HG02588 (cell line): ENCODE results near the gene SLC12A6.
A peak's percentile ranks its signal among the peaks of the same experiment; 100 is the strongest.
"Not testable (repeated sequence)": the region's sequence is repeated elsewhere in the genome, so short reads cannot be mapped to it uniquely, and the experiment has no call there.

Experiments used
- ATAC-seq: cut with Tn5 transposase; IDR thresholded peaks from one replicate; pipeline ENCODE4 v1.9.1; 2021; ENCODE audit warnings: mild to moderate bottlenecking, moderate library complexity; ENCODE audit not compliant: unreplicated experiment

SLC12A6 gene

GRCh38 chr15:34337557-34338306 lies at the start of gene SLC12A6:
Gene SLC12A6 (minus strand): TSS chr15:34337781. CDS start chr15:34336680, 1,101 bp downstream.
- ATAC-seq, result peak; percentile 73

DNA sequence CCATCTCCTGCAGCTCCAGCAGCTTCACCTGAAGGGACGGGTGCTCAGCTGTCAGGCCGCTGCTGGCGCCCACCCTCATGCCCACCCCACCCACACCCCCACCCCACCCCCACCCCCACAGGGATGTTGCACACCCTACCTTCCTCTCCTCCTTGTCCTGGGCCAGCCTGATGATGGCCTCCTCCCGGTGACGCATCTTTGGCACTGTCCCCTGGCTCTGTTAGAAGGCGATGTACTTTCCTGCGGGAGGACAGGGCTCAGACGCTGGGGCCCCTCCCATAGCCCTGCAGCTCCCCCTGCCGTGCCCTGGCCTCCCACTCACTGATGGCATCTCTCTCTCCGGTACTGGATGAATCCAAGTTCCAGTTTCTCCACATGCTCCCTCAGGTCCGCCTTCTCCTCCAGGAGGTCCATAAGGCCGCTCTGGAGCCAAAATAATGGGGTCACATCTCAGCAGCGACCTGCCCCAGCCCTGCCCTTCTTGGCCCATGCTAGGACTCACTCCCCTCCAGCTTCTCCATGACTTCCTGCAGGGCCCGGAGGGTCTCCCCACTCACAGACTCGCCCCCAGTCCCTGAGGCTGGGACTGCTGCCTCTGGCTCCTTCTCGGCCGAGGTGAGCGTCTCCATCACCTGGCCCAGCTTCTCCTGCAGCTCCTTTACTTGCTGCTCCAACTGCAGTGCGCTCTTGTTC lies 44.4 kb upstream of the SLC12A6 start:
- ATAC-seq, result not testable (repeated sequence)

- ATAC-seq, result not testable (repeated sequence)
Measured at GRCh38 chr15:34380491-34380890, 42.9 kb upstream of the SLC12A6 start.

DNA sequence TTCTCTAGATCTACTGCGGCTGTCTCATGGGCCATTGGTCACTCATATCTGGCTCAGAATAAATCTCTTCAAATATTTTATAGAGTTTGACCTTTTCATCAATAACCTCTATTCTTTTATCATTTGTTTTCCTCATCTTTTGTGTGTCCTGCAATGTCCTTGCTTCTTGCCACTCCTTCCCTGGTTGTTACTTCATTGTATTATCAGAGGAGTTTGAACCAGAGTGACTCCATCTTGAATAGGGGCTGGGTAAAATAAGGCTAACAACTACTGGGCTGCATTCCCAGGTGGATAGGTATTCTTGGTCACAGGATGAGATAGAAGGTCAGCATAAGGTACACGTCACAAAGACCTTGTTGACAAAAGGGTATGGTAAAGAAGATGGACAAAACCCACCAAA lies 39.3 kb upstream of the SLC12A6 start:
- no peak for ATAC-seq

- not testable (repeated sequence) for ATAC-seq
Measured at GRCh38 chr15:34375541-34375940, 38.0 kb upstream of the SLC12A6 start.

DNA sequence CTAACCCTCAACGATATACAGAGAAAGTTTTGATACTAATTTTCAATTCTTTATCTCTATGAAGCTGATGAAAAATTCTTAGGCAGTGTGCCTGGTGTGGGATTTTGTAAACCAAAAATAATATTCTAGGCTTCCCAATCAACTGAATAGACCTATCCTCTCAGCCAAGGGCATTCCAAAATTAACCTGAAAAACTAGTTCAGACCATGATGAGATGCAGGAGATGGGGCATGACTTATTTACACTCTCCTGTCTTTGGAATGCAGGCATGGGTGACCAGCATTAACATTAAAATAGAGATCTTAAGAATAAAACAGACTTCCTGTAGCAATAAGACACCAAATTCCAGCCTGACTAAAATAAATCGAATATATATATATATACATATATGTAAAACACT lies 37.2 kb upstream of the SLC12A6 start:
- ATAC-seq, result no peak

DNA sequence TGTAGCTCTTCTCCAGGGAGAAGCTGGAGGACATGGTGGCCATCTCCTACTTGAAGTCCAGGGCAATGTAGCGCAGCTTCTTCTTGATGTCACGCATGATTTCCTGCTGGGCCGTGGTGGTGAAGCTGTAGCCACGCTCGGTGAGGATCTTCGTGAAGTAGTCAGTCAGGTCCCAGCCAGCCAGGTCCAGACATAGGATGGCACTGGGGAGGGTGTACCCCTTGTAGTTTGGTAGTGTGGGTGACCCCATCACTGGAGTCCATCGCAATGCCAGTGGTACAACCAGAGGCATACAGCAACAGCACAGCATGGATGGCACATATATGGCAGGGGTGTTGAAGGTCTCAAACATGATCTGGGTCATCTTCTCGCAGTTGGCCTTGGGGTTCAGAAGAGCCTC lies 36.4 kb upstream of the SLC12A6 start:
- no peak for ATAC-seq

- no peak for ATAC-seq
Measured at GRCh38 chr15:34370643-34371042, 33.1 kb upstream of the SLC12A6 start.

DNA sequence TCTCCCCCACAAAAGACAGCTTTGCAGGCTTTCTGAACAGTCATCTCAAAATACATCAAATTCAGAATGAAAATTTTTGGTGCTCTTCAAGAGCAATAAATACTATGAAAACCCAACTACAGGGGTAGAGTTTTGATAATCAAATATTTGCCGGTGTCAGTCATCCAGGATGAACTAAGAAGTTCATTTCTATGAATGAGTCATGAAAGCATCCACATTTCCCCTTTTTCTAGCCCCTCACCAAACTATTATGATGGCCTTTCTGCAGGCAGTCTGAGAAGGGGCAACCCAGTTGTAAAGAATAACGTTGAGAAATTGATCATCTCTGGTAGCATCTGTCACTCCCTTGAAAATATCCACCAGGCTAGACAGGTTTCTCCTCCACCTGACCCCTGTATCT lies 32.5 kb upstream of the SLC12A6 start:
- ATAC-seq, result no peak

DNA sequence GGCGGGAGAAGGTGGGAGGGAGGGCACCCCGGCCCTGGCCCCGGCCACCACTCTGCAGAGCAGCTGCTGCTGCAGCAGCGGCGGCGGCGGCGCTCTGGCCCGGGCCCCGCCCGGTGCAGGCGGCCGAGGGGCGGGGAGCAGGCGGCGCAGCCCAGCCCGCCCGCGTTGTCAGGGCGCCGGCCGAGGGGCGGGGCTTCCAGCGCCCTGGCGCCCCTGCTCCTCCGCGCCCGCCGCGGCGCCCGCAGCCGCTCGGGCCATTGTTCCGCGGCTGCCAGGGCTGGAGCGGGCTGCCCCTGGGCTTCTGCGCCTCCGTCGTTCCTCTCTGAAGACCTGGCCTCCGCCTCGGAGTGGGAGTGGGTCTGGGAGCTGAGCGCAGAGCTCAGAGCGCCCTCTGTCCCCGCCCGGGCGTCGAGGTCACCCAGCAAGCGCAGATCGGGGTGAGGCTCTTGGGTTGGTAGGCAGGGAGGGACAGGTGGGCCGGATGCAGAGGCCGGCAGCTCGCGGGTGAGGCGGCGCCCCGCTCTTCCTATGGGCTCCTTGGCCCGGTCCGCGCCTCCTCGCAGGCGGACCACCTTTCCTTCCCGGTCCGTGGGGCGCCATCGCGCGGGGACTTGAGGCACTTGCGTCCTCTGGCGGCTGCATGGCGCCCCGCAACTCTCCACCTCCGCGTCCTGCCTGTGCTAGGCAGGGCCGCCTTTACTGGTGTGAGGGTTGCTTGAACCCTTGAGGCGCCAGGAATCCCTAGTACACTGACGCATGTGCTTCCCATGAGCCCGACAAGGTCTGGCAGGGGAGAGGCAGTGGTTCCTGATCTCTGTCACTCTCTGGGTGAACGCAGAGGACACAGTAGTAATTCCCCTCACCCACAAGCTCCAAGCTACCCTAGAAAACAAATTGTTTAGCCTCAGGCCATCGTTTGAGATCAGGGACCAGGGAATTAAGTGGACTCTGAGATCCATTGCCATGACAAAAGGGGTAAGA lies 29.8 kb upstream of the SLC12A6 start, which contains the start of gene LPCAT4:
TSS of gene LPCAT4 (minus strand) at position 96 of the 981 bp plus-strand sequence. CDS start 96 bp downstream, outside the sequence.
- ATAC-seq, result peak; percentile 80

- no peak for ATAC-seq
Measured at GRCh38 chr15:34366271-34367065, 28.9 kb upstream of the SLC12A6 start.

- ATAC-seq, result no peak
Measured at GRCh38 chr15:34365836-34366235, 28.3 kb upstream of the SLC12A6 start.

GRCh38 chr15:34365091-34365825 lies 27.7 kb upstream of the SLC12A6 start:
- no peak for ATAC-seq

DNA sequence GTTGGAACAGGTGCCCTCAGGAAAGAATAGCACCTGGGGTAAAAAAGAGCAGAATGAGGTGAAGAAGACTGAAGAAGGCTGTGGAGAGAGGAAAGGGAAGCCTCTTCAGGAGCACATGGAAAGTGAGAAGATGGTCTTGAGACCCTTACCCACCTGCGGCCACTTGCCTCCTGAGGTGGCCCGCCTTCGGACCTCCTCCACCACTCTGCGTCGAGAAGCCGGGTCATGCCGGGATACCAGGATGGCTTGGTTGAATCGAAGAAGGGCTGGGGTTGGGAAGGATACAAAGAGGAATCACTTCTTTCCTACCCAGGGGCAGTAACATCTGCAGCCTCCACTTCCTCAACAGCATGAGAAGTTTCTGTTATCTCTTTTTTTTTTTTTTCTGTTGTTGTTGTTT lies 26.5 kb upstream of the SLC12A6 start:
- no peak for ATAC-seq

DNA sequence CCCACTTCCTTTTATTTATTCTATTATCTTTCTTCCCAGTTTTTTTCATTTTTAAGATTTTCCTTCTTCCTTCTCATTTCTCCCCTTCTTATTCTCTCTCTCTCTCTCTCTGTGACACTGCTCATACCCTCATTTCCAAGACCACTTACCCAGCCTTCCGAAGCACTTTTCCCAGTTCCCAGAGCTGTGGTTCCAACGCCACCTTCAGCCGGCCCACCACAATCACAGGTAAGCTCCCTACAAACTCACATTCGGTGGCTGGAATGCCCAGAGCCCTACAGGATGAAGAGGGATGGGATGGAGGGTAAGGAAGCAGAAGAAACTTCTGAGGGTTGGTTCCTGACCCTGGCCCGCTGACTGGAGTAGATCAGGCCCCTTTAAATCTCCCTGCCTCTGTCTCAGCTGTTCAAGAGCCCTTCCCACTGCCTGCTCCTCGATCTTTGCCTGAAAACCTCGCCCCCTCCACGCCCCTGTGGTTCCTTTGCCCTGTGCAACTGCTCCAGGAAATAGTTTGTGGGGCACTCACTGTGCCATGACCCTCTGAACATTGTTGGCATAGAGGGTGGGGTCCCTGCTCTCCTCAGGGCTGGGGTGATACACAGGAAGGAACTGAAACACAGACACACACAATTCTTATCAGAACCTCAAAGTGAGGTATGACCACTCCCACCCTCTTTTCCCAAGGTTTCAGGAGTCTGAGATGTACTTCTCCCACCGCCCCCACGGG lies 24.6 kb upstream of the SLC12A6 start:
- no peak for ATAC-seq

GRCh38 chr15:34361278-34361677 lies 23.7 kb upstream of the SLC12A6 start:
- ATAC-seq, result no peak

DNA sequence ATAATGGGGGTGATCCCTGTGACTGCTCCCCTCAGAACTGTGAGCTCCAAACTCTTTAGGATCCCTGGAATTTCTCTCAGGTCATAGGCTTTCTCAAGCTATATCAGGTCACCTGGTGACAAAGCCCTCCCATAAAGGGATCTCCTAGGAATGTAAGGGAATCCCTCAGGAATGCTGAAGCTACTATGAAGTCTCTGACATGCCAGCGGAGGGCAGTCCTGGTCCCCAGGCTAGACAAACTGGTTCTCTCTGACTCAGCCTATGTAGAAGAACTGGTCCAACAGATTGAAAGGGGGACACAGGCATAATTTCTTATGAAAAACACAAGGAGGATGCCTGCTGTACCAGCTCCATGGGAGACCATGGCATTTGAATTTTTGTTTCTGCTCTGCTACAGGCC lies 22.7 kb upstream of the SLC12A6 start:
- ATAC-seq, result no peak

GRCh38 chr15:34359416-34359815 lies 21.8 kb upstream of the SLC12A6 start:
- no peak for ATAC-seq

- ATAC-seq, result no peak
Measured at GRCh38 chr15:34358948-34359347, 21.4 kb upstream of the SLC12A6 start.
